HG03135 (cell line): ENCODE results near the gene SPTB.

Source experiments
- ATAC-seq: cut with Tn5 transposase; IDR thresholded peaks from one replicate; pipeline ENCODE4 v1.9.1; 2021; ENCODE audit warnings: mild to moderate bottlenecking, moderate library complexity; ENCODE audit not compliant: unreplicated experiment

SPTB gene

DNA sequence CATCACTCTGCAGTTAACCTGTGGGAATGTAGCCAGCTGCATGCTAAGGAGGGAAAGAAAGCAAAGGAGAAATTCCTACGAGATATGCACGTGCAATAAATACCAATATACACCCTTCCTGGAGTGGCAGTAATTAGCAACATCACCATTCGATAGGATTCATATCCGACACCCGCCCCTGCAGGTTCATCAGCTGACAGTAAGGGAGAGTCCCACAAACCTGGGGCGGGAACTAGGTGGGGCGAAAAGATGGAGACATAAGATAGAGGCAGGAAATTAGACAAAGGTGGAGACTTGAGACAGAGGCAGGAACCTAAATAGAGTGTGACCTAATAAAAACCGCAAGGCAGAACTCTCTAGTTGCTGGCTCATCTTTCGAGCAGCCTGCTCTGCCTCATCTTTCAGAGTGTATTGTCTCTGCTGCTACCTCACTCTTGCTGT is 123.9 kb downstream of the SPTB start:
- no peak for ATAC-seq

DNA sequence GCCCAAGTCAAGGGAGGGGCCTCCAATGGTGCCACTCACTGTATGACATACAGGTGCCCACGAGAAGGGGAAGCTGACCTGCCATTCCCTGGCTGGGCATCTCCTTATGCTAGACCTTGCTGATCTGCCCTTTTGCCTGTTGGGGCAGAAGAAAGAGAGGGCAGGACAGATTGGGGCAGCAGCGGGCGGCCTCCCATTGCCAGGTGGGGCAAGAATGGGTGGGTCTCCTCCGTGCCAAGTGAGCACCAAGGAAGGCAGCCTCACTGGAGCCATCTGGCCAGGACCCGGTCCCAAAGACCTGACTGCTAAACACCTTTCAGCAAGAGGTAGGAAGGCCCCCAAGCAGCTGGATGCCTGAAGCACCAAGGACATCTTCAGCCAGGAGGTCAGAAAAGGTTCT is 125.0 kb downstream of the SPTB start:
- ATAC-seq, result no peak

DNA sequence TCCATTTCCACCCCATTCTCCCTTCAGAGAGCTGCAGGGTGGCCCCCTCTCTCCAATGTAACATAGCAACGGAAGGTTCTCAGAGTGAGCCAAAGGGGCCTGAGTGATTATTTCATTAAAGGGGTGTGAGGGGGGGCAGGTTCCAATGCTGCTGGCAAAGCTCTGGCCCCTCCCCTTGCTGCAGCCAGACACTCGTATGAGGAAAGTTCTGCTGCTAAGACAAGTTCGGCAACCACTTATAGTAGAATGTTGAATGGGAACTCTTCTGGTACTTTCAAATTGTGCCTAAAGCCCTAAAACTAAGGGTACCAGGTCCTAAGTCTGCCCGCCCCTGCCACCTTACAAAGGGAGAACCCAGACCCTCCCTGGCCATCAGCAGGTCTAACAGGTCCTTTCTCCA is 125.7 kb downstream of the SPTB start:
- ATAC-seq, result no peak

DNA sequence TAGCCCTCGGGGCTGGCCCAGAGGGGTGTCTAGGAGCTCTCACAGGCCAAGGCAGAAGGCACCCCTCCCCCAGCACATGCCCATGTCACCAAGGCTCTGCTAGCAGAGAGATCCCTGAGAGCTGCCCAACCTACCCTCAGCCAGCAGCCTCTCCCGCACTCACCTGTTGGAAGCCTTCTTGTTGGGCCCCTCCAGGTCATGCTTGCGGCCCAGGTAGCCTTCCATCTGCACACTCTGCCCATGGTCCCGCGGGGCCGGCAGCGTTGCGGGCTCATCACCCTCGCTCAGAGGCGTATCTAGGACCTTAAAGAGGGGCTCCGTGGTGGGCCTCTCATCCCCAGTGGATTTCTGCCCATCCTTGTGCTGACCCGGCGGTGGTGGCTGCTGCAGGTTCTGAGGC is 126.3 kb downstream of the SPTB start:
- ATAC-seq, result no peak

DNA sequence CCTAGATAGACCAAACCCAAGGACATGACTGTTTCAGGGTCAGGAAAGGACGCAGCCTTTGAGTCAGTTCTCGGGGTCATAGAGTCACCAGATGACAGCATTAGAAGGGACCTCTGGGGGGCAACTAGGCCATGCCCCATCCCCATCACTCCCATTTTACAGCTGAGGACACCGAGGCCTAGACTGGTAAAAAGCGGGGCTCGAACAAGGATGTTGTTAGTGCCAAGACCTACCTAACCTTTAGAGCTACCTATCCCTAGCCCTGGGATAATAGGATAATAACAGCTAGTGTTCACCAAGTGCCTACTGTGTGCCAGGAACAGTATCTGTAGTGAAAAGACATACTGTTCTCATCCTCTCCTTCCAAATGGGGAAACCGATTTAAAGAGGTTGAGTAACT is 126.8 kb downstream of the SPTB start:
- no peak for ATAC-seq

DNA sequence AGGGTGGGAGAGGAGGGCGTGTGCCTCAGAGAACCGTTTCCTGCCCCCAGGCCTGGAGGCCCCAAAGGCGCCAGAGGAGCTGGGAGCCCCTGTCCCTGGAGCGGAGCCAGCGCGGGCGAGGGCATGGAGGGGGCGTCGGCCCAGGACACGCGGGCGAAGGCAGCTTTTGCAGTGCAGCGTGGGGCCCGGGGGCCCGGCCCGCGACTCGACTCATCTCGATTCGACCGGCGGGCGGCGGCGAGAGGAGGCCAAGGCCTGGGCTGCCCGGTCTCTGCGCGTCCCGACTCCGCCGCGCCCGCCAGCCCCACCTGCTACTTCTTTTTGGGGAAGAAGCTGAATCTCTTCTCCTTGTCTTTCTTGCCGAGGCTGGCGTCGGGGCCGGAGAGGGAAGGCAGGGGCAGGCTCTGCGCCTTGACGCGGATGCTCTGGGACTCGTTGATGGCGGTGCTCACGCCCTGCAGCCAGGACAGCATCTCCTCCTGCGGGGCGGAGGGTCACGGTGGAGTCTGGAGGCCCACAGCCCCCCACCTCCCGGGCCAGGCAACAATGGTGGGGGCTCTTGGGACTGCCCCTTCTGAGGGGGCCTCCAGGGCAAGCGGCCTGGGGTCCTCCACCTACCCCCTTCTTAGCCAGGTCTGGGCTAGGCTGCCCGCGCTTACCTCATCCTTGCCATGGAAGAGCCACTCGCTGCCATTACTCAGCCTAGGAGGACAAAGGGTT is 130.6 kb downstream of the SPTB start:
- no peak for ATAC-seq

DNA sequence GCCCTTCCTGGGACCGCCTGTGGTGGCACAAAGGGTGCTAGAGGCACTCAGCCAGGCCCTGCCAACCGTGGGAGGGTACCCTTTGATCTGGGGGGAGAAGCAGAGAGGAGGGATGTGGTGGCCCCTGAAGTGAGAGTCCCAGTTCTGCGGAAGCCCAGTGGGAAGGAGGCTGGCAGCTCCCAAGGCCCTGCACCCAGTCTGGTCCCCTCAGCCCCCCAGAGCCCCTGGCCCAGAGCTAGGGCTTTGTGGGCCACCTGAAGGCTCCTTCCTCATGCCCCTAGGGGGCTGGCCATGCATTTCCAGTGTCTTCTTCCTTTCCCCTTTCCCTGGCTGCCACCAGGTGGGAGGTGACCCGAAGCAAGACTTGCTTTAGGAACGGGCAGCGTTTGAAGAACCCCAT is 131.2 kb downstream of the SPTB start:
- no peak for ATAC-seq

DNA sequence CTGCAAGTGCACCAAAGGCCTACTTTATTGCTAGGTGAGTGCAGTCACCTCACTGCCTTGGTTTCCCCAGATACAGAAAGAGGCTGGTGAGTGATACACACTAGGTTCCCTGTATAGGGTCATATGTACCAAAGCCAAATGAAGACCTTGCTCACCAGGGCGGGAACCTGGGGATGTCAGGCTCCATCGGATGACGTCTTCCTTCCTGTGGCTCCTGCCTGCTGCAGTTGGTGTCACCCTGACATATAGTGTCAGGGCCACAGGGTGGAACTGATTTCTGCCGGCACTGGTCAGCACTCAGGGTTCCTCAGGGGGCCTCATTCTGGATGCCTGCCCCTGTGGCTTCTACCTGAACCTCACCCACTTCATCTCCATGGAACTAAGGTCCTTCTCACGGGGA is 132.4 kb downstream of the SPTB start:
- ATAC-seq, result no peak

DNA sequence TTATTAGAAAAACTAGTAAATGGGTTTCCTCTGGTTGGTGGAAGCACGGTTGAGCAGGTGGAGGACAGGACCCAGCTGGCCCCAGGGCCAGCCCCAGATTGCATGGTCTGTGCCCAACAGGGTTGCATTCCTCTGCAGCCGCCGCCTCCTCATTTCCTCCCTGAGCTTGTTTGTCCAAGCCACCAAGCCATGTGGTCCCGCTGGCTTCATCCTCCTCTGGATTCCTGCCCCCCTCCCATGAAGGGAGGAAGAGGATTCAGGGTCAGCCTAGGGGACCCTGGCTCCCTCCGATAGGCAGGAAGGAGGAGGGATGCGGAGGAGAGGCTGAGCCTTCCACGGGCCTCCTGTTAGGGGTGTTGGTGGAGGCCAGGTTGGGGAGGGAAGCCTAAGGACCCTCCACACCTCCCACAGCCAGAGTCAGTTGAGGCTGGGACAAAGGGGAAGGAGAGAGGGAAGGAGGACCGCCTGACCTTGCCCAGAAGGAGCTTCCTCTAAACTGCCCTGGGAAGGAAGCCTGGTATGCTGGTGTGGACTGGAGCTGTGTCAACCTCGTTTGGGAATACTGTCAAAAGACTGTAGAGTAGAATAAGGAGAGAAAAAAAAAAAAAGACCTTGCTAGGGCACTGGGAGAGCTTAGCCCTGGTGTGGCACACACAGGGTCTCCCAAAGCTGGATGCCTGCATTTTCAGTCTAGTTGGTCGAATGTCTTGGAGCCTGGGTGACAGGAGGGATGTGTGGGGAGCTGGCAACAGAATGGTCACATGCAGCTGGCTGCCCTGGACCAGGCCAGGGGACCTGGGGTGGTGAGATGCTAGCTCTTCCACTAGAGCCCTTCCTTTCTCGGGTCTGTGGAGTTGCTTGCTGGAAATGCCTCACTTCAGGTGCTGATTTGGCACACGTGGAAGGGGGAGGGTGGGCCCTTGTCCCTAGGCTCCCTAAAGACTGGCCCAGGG is 133.1 kb downstream of the SPTB start:
- no peak for ATAC-seq

DNA sequence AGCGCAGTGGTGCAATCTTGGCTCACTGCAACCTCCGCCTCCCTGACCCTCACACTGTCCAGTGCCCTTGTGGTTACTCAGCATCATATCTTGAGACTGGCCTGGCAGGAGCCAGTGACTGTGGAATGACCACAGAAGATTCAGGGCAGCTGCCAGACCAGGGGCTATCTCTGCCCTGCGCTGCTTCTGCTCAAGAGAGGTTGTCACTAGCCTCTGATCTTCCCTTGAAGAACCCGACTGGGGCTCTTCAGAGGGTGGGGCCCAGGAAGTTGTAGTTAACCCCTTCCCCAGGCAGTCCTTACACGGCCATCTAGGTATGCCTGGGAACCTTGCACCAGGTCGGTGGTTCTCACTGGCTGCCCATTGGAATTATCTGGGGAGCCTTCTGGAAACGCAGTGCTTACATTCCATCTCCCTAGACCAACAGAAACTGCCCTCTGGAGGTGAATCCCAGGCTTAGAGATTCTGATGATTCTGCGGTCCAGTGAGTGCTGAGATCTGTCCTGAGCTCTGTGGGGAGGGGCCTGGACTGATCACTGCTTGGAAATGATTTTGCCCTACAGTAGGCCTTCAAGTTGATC is 134.1 kb downstream of the SPTB start:
- no peak for ATAC-seq

DNA sequence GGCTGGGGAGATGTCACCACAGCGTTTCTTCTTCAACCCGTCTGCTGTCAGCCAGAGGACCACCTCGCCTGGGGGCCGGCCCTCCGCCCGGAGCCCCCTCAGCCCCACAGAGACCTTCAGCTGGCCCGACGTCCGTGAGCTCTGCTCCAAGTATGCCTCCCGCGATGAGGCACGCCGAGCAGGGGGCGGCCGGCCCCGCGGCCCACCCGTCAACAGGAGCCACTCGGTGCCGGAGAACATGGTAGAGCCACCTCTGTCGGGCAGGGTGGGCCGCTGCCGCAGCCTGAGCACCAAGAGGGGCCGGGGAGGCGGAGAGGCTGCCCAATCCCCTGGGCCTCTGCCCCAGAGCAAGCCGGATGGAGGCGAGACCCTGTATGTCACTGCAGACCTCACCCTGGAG is 136.6 kb downstream of the SPTB start:
- ATAC-seq, result no peak

DNA sequence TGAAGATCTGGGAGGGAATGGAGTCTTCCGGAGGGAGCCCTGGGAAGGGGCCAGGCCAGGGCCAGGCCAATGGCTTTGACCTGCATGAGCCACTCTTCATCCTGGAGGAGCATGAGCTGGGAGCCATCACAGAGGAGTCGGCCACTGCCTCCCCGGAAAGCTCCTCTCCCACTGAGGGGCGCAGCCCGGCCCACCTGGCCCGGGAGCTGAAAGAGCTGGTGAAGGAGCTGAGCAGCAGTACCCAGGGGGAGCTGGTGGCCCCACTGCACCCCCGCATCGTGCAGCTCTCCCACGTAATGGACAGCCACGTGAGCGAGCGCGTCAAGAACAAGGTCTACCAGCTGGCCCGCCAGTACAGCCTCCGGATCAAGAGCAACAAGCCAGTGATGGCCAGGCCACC is 137.7 kb downstream of the SPTB start:
- ATAC-seq, result no peak

DNA sequence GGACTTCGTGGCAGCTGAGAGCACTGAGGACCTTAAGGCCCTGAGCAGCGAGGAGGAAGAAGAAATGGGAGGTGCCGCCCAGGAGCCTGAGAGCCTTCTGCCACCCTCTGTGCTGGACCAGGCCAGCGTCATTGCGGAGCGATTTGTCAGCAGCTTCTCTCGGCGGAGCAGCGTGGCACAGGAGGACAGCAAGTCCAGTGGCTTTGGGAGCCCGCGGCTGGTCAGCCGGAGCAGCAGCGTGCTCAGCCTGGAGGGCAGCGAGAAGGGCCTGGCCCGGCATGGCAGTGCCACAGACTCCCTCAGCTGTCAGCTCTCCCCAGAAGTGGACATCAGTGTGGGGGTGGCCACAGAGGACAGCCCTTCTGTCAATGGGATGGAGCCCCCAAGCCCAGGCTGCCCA is 138.5 kb downstream of the SPTB start:
- ATAC-seq, result no peak

DNA sequence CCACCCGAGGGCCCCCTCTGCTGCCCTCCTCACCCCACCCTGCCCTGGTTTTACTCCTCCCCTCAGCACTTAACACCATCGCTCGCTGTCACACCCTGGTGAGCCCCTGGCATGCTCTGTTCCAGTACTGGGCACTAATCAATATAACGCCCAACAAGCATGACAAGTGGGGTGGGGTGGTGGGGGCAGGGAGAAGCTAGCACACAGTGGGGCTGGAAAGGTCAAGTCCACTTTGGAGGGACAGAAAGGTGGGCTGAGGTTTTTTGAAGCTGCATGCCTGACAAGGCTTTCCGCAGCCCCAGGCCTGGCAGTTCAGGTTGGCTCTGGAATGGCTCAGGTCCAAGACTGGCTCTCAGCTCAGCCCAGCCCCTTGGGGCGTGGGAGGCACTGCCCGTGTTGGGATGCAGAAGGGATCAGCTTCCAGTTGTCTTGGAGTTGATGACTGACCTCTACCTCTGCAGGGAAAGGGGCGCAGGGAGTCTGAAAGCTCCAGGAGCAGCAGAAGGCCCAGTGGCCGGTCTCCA is 141.4 kb downstream of the SPTB start:
- no peak for ATAC-seq

DNA sequence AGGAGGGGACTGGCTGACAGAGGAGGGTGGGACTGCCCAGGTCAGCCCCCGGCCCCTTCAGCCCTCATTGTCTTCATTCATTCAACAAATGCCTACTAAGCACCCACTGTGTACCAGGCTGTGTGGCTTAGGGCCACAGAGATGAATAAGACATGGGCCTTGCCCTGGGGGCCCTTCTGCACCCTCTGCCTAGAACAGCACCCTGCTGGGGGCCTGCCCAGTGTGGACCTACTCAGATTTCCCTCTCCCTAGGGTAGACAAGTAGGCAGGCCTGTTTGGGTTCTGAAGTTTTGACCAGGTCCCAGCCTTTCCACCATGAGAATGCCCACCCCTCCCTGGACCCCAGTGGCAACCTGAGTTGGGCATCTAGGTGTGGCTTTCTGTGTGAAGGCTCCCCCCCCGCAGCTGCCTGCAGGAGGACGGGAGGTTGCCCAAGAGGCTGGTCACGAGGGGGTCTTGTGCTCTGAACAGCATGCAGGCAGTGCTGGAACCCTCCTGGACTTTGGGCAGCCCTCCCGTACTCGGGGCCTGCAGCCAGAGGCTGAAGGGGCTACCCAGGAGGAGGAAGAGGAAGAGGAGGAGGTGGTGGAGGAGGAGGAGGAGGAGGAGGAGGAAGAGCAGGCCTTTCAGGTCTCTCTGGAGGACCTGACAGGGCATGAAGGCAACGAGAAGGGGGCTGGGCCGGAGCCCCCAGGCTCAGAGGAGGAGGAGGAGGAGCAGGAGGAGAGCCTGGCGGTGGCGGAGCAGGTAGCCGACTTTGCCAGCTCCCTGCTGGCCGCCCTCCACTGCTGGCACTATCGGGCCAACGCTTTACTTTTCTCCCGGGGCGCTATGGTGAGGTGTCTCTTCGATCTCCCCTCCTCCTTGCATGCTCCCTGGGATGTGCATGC is 142.1 kb downstream of the SPTB start:
- no peak for ATAC-seq

DNA sequence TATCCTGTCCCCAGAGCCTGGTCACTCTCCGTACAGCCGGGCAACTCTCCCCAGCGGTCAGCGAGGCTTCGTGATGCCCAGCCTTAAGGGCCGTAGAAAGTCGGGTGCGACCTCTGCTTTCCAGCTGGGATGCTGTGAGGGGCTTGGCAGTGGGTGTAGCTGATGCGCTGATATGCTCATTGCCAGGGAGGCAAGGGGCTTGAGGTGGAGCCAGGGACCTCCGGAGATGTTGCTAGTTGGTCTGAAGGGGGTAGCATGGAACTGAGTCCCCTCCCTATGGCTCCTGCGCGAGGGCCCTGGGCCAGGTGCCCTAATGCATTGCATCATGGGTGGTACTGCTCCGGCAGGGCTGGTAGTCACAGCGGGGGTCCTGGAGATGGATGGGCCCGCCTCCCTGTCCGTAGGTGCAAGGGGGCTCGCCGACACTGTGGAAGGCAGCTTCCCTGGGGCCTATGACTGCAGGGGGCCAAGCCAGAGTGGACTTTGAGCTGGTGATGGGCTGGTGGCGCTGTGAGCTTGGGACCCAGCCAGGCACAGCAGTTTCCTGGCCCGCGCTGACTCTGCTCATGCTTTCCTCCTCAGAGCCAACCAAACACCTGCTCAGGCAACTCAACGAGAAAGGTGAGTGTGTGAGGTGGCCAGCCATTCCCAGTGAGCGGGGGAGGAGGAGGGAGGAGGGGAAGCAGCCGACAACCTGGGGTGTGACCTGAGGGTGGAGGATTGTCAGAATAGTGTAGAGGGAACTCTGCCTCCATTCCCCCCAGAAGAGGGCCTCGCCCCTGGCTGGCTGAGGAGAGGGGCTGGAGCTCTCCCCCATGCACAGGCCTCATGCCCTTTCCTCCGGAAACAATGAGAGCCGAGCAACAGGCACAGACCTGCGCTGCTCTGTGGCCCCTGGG is 143.2 kb downstream of the SPTB start:
- ATAC-seq, result no peak

DNA sequence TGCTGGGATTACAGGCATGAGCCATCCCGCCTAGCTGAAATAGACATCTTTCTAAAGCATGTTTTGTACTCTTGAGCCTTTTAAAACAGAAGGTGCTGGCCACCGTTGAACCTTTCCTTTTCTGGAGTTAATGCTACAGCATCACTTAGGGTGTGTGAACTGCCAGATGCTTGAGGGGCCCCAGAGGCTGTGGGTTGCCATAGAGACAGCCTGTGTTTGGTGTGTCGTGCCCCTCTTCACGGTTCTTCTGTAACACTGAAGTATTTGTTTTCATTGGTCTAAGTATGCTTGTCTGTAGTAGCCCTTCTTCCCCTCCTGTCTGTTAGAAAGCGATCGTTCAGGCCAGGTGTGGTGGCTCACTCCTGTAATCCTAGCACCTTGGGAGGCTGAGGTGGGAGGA is 144.7 kb downstream of the SPTB start:
- no peak for ATAC-seq

DNA sequence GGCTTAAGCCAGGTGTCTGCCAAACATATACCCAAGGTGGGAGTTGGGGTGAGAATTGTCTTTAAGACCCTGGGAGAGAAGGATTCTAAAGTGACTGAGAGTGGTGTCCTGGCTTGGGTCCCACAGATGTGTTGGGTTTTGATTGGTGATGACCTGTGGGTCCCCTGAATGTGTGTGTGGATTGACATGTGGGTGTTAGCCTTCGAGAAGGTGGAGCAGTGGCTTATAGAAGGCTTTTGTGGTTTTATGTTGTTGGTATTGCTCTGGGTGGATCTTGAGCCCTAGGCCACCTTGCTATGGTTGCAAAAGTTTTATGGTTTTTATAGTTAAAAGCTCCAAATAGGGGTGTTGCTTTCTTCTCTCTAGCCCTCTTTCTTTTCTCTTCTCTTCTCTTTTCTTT is 145.8 kb downstream of the SPTB start:
- no peak for ATAC-seq

DNA sequence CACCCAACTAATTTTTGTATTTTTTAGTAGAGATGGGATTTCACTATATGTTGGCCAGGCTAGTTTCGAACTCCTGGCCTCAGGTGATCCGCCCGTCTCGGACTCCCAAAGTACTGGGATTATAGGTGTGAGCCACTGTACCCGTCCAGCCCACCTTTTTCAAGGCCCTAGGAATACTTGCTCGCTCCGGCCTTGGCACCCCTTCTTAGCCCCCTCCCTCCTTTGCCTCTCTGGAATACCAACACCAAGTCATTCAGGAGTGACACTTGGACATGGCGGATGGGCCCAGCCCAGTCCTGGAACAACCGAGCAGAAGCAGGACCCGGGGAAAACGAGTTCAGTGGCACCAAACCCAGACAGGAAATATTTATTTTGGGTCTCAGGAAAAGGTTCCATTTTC is 146.4 kb downstream of the SPTB start:
- ATAC-seq, result no peak
